Endothelial cell (in vitro differentiated cells): ENCODE data around the gene GSG1L. TPM values are rescaled to one million over a fixed set of nuclear protein-coding genes. Genes with fewer than 3 reads are reported as not detected.

ENCODE experiments used
- DNase-seq: peaks from one replicate; pipeline ENCODE4 v3.0.0; 2021; ENCODE audit warnings: low spot score
- H3K27ac Mint-ChIP-seq: one replicate; pipeline ENCODE4 v1.8.0; 2021; ENCODE audit warnings: mixed read lengths, inconsistent platforms; ENCODE audit not compliant: unreplicated experiment
- H3K27me3 Mint-ChIP-seq: one replicate; pipeline ENCODE4 v1.8.0; 2021; ENCODE audit warnings: mild to moderate bottlenecking, moderate library complexity, mixed read lengths, inconsistent platforms; ENCODE audit not compliant: unreplicated experiment
- H3K36me3 Mint-ChIP-seq: one replicate; pipeline ENCODE4 v1.8.0; 2021; ENCODE audit warnings: mild to moderate bottlenecking, low read depth, mixed read lengths, inconsistent platforms; ENCODE audit not compliant: unreplicated experiment
- H3K4me1 Mint-ChIP-seq: one replicate; pipeline ENCODE4 v1.8.0; 2021; ENCODE audit warnings: mild to moderate bottlenecking, mixed read lengths, inconsistent platforms; ENCODE audit not compliant: unreplicated experiment
- H3K4me3 Mint-ChIP-seq: one replicate; pipeline ENCODE4 v1.8.0; 2021; ENCODE audit warnings: mild to moderate bottlenecking, mixed read lengths, inconsistent platforms; ENCODE audit not compliant: unreplicated experiment
- H3K9me3 Mint-ChIP-seq: one replicate; pipeline ENCODE4 v1.8.0; 2021; ENCODE audit warnings: mixed read lengths, inconsistent platforms; ENCODE audit not compliant: unreplicated experiment
- CTCF ChIP-seq: fragments of 200-600 bp; sonication (generic); IDR thresholded peaks from one replicate; pipeline ENCODE4 v1.5.0; 2021; ENCODE audit warnings: antibody characterized with exemption; ENCODE audit not compliant: unreplicated experiment
- total RNA-seq: library from RNA; stranded (reverse); fragmentation: NEBNext Ultra II Directional; extraction: Animal tissue kit (Norgen Biotek cat#: 25700); gene quantifications from one replicate; pipeline ENCODE4 v1.2.1, GENCODE V29; 2021; ENCODE audit not compliant: unreplicated experiment

The GSG1L gene
- total RNA-seq, 1 donor from 2014 or later = 0.38 TPM

GRCh38 chr16:28092721-28093384 is 29.3 kb upstream of the GSG1L start:
- TF ChIP-seq CTCF = no peak
- no peak for DNase-seq
- H3K27ac Mint-ChIP-seq = no peak overlapping the region
- peaks cover 10% of the 10 kb centered on the region for H3K36me3 Mint-ChIP-seq
- H3K9me3 Mint-ChIP-seq = no peaks in the 10 kb centered on the region
- no peaks in the 10 kb centered on the region for H3K4me1 Mint-ChIP-seq
- no peak overlapping the region for H3K4me3 Mint-ChIP-seq
- peaks cover 6% of the 10 kb centered on the region for H3K27me3 Mint-ChIP-seq

DNA sequence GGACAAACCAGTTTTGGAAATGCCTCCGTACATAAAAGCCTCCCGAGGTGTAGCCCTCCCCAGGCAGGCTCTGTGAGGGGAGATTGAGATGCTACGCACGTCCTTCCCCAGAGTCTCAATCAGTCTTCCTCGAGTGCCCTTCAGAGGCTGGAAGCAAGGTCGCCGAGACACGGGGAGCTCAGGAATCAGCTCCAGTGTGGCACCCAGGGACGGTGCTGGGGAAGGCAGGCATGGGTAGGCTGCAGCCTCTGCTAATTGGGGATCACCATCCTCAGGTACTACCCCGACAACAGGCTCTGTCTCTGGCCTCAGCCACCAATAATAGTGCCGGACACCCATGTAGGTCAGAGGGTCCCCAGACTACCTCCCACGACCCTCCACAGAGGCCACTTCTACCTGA is 28.1 kb upstream of the GSG1L start:
- Mint-ChIP-seq H3K9me3 (no peaks in the 10 kb centered on the region), H3K4me1 (no peaks in the 10 kb centered on the region), H3K27ac (no peak overlapping the region), H3K36me3 (peaks cover 1% of the 10 kb centered on the region), H3K27me3 (peaks cover 3% of the 10 kb centered on the region), H3K4me3 (no peak overlapping the region)
- TF ChIP-seq CTCF = no peak
- no peak for DNase-seq

GRCh38 chr16:28090646-28091377 is 27.3 kb upstream of the GSG1L start:
- no peaks in the 10 kb centered on the region for H3K9me3 Mint-ChIP-seq
- H3K27me3 Mint-ChIP-seq = peaks cover 2% of the 10 kb centered on the region
- H3K4me3 Mint-ChIP-seq = no peak overlapping the region
- no peaks in the 10 kb centered on the region for H3K4me1 Mint-ChIP-seq
- peak; percentile 52 for TF ChIP-seq CTCF
- no peak overlapping the region for H3K27ac Mint-ChIP-seq
- peak; percentile 38 for DNase-seq
- H3K36me3 Mint-ChIP-seq = no peaks in the 10 kb centered on the region

DNA sequence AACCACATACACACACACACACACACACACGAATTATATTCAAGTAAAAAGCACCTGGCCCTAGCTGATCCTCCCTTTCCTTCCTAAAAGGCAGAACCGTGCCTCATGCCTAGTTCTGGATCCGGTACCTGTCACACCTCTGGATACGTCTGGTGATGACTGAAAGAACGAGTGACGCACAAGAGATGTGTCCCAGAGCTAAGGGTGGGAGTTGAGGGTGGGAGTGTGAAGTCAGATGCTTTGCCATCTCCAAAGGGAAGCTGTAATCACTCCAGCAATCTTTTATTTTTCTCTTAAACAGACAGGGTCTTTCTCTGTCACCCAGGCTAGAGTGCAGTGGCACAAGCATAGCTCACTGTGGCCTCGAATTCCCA is 26.5 kb upstream of the GSG1L start:
- TF ChIP-seq CTCF = no peak
- Mint-ChIP-seq H3K36me3 (no peaks in the 10 kb centered on the region), H3K27me3 (peaks cover 2% of the 10 kb centered on the region), H3K4me3 (no peak overlapping the region), H3K27ac (no peak overlapping the region), H3K9me3 (no peaks in the 10 kb centered on the region), H3K4me1 (no peaks in the 10 kb centered on the region)
- DNase-seq = no peak

- TF ChIP-seq CTCF = no peak
- Mint-ChIP-seq H3K4me3 (no peak overlapping the region), H3K27me3 (no peaks in the 10 kb centered on the region), H3K36me3 (no peaks in the 10 kb centered on the region), H3K9me3 (no peaks in the 10 kb centered on the region), H3K27ac (no peak overlapping the region), H3K4me1 (no peaks in the 10 kb centered on the region)
- no peak for DNase-seq
These were observed 25.9 kb upstream of the GSG1L start for GRCh38 chr16:28089205-28089991.
